Fibroblast of lung (primary cell): ENCODE data around the gene TNFRSF19.

Source experiments
- CTCF ChIP-seq, 2 donors: IDR thresholded peaks in 1 of 2; conservative IDR thresholded peaks in 1 of 2; 1 replicate in 1 of 2; 2 replicates in 1 of 2; pipeline ENCODE4 v1.5.1; 2011 to 2012; ENCODE audit warnings: low read length in 2 of 2, control low read depth in 1 of 2, inconsistent platforms in 1 of 2, low read depth in 1 of 2, mild to moderate bottlenecking in 1 of 2
- EZH2 ChIP-seq: IDR thresholded peaks from 2 replicates; pipeline ENCODE4 v1.5.1; 2012; ENCODE audit warnings: low read length, control low read depth, mild to moderate bottlenecking; ENCODE audit errors: missing control alignments

DNA sequence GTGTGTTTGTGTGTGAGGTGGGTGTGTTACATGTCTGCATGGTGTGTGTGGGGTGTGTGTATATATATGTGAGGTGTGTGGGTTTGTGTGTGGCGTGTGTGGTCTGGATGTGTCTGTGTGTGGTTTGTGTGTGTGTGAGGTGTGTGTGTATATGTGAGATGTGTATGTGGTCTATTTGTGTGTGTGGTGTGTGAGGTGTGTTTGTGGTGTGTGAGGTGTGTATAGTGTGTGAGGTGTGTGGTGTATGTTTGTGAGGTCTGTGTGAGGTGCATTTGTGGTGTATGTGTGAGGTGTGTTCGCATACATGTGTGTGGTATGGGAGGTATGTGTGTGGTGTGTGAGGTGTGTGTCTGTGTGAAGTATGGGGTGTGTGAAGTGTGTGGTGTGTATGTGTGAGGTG is 12.5 kb upstream of the TNFRSF19 start:
- TF ChIP-seq CTCF (conservative IDR thresholded peaks at IDR 0.05 in 1 of 2, IDR thresholded peaks at IDR 0.05 in 1 of 2; ENCODE audit: low read depth in 1 of 2, low read length in 2 of 2) (no peak), EZH2 (no peak)
